Stimulated activated CD4-positive, alpha-beta T cell treated with anti-CD3 and anti-CD28 coated beads, Interleukin-4, amount 100 ng/mL, for 24 hours (primary cell): ENCODE results near the gene RNF144B.
"Not testable (repeated sequence)": the region's sequence is repeated elsewhere in the genome, so short reads cannot be mapped to it uniquely, and the experiment has no call there.

Experiments
- DNase-seq: peaks from one replicate; pipeline ENCODE4 v3.0.0-alpha.2; 2020

RNF144B gene

DNA sequence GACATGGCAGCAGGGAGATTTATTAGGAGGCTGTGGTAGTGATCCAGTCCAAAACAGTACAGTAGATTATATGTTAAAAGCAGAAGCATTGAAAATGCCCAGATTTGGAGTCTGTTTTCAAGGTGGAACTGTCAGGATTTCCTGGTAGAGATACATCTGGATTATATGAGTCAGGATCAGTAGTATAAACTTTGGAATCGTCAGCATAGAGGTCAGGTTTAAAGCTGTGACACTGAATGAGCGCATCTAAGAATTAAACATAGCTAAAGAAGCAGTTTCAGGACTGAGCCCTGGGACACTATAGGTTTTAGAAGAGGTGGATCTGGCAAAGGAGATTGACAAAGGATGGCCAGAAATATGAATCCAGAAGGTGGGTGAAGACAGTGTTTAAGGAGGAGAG lies 60.4 kb downstream of the RNF144B start:
- no peak for DNase-seq

- DNase-seq = no peak
Observed at GRCh38 chr6:18451756-18452155, 64.6 kb downstream of the RNF144B start.

GRCh38 chr6:18454446-18454845 lies 67.3 kb downstream of the RNF144B start:
- DNase-seq = no peak

DNA sequence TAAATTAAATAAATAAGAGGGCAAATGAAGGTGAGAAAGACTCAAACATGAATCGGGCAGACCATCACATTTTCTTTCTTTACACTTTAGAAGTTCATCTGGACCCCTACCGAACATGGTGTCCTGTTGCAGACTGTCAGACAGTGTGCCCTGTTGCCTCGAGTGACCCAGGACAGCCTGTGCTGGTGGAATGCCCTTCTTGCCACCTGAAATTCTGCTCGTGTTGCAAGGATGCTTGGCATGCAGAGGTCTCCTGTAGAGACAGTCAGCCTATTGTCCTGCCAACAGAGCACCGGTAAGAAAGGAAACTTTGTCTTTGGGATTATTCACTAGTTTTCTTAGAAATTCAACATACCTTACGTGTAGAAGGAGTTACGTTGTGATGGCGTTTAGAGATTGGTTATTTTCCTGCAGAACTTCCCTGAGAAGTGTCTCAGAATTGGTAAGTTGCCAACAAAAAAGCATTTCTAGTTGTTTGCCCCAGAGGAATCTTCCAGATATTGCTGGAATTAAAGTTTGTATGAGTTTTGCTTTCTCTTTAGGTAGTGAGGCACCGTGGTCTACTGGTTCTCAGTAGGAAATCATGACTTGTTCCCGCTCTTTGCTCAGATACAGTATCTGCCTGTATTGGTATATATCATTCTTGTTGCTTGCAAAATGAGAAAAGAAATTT lies 70.1 kb downstream of the RNF144B start:
- DNase-seq = no peak

- DNase-seq = not testable (repeated sequence)
Observed at GRCh38 chr6:18458086-18458485, 70.9 kb downstream of the RNF144B start.

- no peak for DNase-seq
Observed at GRCh38 chr6:18463429-18463828, 76.3 kb downstream of the RNF144B start.

- DNase-seq = no peak
Observed at GRCh38 chr6:18464176-18464575, 77.0 kb downstream of the RNF144B start.

- no peak for DNase-seq
Observed at GRCh38 chr6:18465410-18466154, 78.4 kb downstream of the RNF144B start.

DNA sequence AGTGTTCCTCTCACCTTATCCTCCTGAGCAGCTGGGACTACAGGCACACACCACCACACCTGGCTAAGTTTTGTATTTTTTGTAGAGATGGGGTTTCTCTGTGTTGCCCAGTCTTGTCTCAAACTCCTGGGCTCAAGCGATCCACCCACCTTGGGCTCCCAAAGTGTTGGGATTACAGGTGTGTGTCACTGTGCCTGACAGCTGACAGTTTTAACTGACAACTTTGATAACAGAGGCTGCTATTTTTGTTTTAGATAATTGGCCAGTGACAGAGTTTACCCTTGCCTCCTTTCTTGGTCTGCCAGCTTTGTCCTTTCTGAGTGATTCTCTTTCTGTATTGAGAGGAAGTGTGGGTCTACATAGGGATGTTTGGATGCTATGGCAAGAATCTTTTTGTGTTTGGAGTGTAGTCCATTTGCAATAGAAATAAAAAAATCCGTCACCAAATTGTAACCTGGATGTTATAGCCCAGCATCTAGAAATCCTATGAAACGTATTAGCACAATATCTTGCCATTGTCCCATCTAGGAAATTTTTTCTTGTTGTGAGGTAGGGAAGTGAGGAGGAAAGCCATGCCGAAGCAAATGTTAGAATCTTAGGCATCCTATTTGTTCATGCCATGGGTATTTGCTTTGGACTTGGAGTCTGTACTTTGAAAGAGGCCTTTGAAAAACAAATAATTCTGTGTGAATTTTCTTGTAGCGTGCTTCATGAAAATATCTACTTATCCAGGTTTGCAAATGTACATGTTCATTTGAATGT lies 80.8 kb downstream of the RNF144B start:
- DNase-seq = no peak

- DNase-seq = no peak
Observed at GRCh38 chr6:18468503-18468843, 81.3 kb downstream of the RNF144B start.

DNA sequence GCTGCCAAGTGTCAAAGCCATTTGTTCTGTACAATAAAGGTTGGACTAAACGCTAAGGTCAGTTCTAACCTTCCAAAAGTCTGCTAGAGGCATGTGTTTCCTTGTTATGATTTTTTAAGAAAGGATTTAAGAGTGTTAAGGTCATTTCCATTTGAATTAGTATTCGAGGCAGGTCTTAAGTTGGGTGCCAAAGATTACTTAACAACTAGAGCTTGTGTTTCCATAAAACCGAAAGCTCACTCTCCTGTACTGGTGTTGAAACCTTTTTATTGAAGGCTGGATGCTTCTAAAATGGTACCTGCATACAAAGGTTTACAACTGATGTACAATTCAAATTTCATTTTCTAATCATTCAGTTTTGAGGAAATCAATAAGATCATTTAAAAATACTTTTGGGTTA lies 82.4 kb downstream of the RNF144B start:
- no peak for DNase-seq

- DNase-seq = no peak
Observed at GRCh38 chr6:18471232-18471964, 84.2 kb downstream of the RNF144B start.

- no peak for DNase-seq
Observed at GRCh38 chr6:18472941-18473340, 85.8 kb downstream of the RNF144B start.

- DNase-seq = no peak
Observed at GRCh38 chr6:18473755-18474154, 86.6 kb downstream of the RNF144B start.

DNA sequence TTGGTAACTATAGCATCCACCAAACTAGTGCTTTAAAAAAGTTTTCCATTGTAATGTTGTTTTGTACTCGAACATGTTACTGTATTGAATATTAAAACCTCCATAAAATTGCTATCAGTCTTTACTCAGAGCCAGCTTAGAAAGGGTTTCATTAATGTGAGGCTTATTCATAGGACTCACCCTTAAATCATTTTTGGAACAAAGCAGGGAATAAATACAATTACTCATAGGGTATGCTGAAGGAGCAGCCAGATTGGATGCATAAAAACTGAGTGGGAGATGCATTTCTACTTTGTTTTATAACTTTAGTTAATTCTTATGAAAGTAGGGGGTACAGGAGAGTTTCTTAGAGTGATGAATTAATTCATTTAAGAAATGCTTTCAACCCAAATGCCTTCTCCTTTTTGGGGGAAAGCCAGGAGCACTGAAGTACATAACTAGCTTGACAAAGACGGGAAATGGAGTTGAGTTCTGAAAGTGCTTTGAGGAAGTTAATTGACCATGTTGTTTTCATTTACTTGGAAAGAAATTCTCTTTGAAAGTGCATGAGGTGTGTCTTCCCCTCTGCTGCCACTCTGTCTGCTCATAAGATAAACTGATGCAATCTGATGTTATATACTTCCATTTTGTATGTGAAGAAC lies 90.3 kb downstream of the RNF144B start:
- DNase-seq = no peak

GRCh38 chr6:18478610-18479009 lies 91.5 kb downstream of the RNF144B start:
- no peak for DNase-seq

DNA sequence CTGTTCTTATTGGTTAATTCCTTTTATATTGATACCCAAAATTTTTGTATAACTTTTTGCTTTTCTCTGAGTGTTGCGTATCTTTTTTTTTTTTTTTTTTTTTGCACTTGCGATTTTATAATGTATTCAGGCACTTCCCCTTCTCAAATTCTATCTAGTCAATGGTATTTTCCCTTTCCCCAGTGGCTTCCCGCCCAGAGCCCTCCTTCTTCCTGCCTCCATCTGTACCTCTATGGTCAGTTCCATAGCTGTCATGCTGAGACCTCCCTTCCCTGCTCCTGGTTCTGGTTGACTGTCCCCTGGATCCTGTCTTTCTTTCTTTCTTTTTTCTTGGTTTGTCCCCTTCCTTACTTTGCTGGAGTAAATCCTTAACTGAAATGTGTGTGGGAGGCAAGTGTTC lies 94.7 kb downstream of the RNF144B start:
- no peak for DNase-seq

DNA sequence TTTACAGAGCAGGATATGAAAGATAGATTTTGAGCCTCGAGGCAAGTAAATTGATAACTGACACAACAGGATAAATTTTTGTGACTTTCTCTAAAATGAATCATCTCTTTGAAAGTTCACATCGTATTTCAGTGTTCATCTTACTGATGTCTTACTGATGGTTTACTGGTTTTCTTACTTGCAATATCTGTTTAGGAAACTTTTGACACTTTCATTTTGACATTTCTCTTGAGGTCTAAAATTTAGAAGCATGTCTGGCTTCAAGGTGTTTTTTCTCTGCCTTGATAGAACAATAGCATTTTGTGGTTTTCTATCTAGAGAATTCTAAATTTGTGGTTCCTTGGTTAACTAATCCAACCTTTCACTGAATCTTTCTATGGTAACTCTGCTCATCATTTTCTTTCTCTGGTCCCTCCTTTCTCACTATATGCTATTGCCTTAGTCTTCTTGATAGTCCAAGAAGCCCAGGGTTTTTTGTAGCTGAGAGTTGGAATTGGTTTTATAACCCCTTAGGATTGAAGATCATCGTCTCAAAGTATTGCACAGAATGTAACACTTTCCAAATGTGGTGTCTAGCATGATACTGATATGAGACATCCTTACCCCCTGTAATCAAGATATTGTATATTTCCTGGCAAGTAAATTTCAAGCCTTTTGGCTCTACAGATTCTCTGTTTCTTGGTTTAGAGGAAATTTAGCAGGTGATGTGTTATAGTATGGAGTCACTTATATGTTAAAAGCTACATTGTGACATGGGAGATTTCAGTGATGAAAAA lies 98.7 kb downstream of the RNF144B start:
- DNase-seq = no peak

DNA sequence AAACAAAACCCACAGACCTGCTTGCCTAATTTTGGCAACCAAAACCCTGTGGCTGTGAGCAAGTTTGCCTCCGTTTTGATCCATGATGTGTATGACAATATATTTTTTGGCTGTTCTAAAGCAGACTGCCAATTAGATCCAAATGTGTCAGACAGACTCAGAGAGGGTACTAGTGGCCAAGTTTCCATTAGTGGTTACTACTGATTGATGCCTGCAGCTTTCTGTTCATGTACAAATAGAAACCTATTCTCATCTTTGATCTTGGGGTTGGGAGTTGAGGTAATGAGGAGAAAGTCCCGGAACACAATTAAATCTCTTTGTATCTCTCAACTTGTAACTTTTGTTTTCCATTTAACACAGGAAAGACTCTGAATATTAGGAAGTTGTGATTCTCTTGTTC lies 100.9 kb downstream of the RNF144B start:
- no peak for DNase-seq

DNA sequence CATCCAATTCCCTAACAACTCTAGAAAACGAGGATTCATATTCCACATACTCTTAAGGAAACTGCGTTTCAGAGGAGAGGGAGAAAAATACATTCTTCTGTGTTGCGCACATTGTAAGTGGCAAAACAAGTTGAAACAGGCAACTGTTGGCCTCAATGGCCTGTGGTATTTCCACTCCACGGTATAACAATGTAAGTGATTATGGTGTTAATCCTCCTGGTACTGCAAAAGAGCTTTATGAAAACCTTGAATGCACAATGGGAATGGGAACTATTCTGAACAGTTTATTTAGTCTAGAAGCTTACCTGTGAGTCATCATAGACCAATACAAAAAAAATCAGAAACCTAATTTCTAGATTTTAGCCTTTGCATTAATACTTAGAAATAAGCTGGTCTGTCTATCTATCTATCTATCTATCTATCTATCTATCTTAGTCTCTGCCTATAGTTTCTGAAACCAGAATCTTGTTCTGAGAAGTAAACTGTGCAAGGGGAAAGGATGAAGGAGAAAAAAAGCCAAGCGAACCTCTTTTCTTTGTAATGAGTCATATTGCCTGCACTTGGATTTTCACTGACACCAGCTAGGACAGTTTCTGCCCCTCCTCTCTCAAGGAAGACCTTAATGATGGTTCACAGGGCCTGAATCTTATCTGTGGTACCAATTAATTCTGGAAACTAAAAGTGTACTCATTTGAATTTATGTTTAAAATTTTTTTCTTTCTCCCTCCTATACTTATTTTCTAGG lies 101.5 kb downstream of the RNF144B start:
- no peak for DNase-seq

GRCh38 chr6:18489335-18489734 lies 102.2 kb downstream of the RNF144B start:
- no peak for DNase-seq
